NCI-H446 (cell line): Measurements from ENCODE around the gene CTXN1.

ENCODE experiments used
- DNase-seq, 2 experiments: peaks; one replicate each; lab custom pipeline; 2025; lab: John Stamatoyannopoulos, UW

Gene CTXN1

GRCh38 chr19:7914099-7914498, 11.8 kb downstream of the CTXN1 start:
- no peak for DNase-seq

- no peak for DNase-seq
These were observed 12.3 kb downstream of the CTXN1 start for GRCh38 chr19:7913652-7914051.

- DNase-seq, result no peak
These were observed 13.0 kb downstream of the CTXN1 start for GRCh38 chr19:7912697-7913564.

- DNase-seq, result no peak
These were observed 13.7 kb downstream of the CTXN1 start for GRCh38 chr19:7912144-7912696.

GRCh38 chr19:7911508-7912143, 14.3 kb downstream of the CTXN1 start:
- DNase-seq, result no peak

GRCh38 chr19:7910321-7911161, 15.4 kb downstream of the CTXN1 start:
- no peak for DNase-seq

- DNase-seq, result no peak
These were observed 16.4 kb downstream of the CTXN1 start for GRCh38 chr19:7909471-7910067.

GRCh38 chr19:7908742-7909461, 17.0 kb downstream of the CTXN1 start:
- no peak for DNase-seq

- DNase-seq, result no peak
These were observed 17.7 kb downstream of the CTXN1 start for GRCh38 chr19:7908078-7908699.

GRCh38 chr19:7907544-7907943, 18.4 kb downstream of the CTXN1 start:
- no peak for DNase-seq

- DNase-seq, result no peak
These were observed 18.8 kb downstream of the CTXN1 start for GRCh38 chr19:7907122-7907521.

- DNase-seq, result no peak
These were observed 20.1 kb downstream of the CTXN1 start for GRCh38 chr19:7905859-7906258.

- DNase-seq, result no peak
These were observed 20.7 kb downstream of the CTXN1 start for GRCh38 chr19:7905268-7905667.

GRCh38 chr19:7904074-7905020, 21.6 kb downstream of the CTXN1 start:
- no peak for DNase-seq

GRCh38 chr19:7903244-7904073, 22.5 kb downstream of the CTXN1 start, which contains the start of gene MAP2K7:
MAP2K7 (plus strand) TSS chr19:7903877; CDS start chr19:7903945, 68 bp downstream.
- DNase-seq, result peak; percentile 99 to 100

- no peak for DNase-seq
These were observed 23.1 kb downstream of the CTXN1 start for GRCh38 chr19:7902796-7903243.

- no peak for DNase-seq
These were observed 24.6 kb downstream of the CTXN1 start for GRCh38 chr19:7901337-7901736.

- no peak for DNase-seq
These were observed 25.0 kb downstream of the CTXN1 start for GRCh38 chr19:7900931-7901330.
